ENCODE results near the gene TEAD1.
"Not testable (repeated sequence)": the region's sequence is repeated elsewhere in the genome, so short reads cannot be mapped to it uniquely, and the experiment has no call there.

TEAD1 gene

DNA sequence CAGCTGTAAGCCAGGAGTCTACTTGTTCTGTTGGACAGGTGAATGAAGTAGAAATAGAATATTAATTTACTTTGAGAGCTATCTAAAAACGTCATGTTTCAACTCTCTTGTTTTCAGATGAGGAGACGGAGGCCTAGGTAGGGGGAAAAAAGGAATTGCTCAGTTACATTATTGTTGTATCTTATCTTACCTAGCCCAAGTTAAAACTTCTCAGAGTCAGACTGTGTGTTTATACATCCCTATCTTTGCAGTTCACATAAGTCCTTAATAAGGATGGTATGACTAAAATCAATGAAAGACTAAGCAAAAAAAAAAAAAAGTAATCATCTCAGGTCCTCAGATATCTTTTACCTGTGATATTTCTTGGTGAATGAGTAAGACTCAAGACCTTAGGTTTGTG is 62.8 kb downstream of the TEAD1 start:
- DNase-seq (ENCODE audit: low spot score) = no peak

DNA sequence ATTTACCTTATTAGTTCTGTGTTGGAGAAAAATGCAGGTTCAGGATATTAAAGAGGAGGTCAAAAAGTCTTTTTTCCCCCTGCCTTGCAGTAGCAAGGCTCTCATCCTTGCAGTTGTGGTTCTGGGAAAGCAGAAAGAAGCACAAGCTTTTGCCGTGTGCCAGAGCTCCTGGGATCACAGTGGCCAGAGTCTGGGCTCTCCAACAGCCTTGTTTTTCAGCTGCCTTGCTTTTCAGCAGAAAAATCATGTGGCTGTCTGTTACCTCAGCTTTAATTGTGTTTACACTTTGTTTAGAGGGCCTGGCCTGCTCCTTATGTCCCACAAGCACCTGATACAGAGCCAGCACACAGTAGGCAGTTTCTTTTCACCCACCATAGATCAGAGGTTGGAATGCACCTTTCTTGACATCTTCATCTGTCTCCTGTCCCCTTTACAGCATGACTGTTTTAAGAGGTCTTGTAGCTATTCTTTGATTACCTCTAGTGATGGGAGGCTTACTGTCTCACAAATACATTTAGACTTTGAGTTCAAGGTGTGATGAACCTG is 67.5 kb downstream of the TEAD1 start:
- no peak for DNase-seq (ENCODE audit: low spot score)

DNA sequence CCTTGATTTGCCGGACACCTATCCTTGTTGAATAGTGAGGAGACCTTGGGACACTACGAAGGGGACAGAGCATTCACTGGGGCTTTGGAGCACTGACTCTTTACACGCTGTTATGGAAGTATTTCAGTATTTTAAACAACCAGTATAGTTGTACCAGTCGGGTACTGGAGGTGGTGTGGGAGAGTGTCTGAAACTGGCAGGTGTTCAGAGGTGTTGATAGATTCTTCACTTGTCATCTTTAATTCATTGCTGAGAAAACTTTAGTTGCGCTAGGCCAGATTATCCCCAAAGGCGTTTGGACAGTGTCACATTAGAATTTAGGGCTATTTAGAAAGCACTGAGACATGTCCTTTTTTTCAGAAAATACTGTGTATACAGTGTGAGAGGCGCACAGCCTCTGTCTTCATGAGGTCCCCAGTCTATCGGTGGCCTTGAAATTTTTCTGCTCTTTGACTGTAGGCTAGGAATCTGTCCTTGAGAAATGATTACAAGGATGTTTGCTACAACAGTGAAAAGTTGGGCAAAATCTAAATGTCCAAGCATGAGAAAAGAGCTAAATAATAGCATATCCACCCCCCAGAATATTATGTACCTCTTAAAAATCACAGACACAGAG is 69.7 kb downstream of the TEAD1 start:
- DNase-seq (ENCODE audit: low spot score) = no peak

DNA sequence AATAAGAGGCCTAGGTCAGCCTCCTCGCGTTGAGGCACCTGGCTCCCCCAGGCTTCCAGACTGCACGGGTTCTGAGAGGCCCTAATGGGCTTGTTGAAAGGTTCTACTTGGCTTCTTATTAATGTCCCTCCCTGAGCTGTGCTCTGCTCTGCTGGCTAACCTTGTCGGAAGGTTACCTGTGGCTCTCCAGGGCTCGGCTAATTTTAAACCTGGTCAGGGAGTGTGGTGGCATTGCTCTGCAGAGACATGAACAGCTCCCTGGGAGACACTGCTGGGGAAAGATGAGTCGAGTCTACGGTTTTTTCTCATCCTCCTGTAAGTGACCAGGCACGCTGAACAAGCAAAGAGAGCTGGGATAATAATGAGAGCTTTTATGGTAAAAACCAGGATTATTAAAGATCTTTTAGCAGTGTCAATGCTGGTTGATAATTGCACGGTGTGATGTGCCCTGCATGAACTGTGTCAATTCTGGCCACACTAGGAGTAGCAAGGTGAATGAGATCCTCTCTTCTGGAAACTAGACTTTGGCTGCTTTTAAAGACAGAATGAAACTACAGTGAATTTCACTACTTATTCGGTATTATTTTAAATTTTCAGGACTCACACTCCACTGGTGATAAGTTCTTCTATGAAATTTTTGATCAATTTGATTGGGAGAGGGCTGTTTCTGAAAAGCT is 70.7 kb downstream of the TEAD1 start:
- peak; percentile 82 for DNase-seq (ENCODE audit: low spot score)

DNA sequence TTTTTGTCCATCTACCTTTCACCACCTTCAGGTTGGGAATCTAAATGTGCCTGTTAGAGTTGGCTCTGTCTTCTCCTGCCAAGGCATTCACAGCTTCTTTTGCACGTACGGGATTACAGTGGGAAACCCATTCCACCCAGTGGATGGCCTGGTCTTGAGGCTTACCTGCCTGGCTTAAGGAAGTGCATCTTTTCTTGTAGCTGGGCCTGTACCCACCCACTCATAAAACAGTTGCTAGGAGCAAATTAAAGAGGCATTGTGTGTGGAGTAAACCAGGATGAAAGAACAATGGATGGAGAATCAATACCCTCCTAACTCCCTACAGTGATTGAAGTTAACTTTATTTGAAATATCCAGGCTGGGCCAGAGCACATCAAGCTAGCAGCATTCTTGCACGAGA is 71.6 kb downstream of the TEAD1 start:
- DNase-seq (ENCODE audit: low spot score) = no peak

DNA sequence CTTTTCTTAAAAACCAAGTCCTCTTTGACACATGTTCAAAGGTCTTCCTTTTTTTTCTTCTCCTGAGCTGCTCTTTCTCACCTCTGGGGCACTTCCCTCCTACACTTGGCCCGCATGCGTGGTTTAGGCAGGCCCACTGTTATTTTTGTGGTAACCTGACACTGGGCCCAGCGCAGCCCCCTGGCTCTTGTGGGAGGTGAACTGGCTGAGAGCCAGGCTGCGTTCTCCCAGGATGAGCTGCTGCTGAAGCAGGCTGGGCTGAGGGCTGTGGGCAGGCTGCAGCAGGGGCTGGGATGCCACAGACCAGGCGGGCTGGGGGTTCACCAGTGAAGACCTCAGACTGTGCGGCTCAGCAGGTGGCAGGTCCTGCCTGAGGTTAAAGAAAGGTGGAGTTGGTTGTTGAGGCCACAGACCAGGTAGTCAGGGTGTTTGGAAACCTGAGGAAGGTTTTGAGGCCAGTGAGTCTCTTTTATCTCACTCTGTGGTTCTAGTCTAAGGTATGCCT is 72.4 kb downstream of the TEAD1 start:
- DNase-seq (ENCODE audit: low spot score) = peak; percentile 91

DNA sequence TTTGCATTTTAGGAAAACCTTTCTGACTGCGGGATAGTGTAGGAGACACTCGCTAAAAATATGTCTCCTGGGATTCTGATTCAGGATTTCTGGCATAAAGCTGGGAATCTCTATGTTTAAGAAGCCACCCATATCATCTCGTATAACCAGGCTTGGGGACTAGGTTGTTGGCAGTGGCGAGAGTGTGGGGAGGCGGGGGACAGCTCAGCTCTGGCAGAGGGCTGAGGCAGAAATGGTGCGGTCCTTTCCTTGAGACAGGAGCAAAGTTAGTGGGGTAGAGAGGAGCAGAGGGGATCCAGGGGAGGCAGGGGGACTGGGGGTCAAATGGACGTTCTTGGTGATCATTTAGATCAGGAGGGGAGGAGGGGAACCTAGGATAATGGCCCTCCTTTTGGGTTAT is 74.3 kb downstream of the TEAD1 start:
- no peak for DNase-seq (ENCODE audit: low spot score)

DNA sequence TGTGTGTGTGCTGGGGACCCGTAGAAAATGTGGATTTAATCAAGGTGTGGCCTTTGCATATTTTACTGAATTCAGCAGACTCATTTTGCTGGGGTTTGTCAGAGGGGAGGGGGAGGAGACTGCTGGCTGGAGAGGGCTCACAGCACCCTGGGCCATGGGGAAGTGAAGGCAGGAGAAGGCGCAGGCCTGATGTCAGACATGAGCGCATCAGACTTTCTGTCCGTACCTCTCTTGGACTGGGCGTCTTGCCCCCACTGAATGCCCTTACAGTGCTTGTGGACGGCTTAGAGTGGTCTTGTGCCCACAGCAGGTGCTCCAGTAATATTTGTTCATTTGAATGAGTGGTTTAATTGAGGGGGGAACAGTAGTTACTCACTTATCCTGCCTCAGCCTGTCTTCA is 75.2 kb downstream of the TEAD1 start:
- DNase-seq (ENCODE audit: low spot score) = no peak

DNA sequence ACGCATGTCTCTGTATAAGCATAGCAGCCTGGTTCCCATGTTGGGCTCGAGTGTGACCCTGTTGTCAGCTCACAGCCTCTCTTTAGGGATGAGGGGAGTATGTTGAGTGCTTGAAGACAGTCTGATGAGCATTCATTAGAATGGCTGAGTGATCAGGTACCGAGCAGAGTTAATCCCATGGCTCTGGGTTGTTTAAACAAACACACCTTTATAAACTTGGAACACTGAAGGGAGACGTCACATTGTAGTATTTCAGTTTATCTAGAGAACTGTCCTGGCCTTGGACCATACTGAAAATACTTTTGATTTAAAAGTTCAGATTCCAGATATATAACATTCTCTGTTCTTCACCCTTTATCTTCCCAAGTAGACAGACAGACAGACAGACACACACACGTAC is 76.0 kb downstream of the TEAD1 start:
- no peak for DNase-seq (ENCODE audit: low spot score)

DNA sequence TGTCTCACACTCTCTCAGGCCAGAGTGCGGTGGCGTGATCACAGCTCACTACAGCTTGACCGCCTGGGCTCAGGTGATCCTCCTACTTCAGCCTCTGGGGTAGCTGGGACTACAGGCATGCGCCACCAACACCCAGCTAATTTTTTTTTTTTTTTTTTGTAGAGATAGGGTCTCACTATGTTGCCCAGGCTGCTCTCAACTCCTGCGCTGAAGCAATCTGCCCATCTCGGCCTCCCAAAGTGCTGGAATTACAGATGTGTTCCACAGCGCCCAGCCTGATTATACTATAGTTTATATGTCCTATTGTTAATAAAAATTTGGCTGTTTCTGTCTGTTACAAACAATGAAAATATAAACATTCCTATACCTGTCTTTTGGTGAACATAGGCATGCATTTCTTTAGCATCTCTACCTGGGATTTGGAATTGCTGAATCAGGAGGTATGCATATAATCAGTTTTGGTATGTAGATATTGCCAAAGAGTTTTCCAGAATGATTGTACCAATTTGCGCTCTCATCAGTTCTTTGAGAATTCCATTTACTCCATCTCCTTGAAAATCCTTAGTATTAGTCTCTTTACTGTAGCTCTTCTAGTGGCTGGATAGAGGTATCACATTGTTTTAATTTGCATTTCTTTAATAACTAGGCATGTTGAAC is 78.8 kb downstream of the TEAD1 start:
- no peak for DNase-seq (ENCODE audit: low spot score)

DNA sequence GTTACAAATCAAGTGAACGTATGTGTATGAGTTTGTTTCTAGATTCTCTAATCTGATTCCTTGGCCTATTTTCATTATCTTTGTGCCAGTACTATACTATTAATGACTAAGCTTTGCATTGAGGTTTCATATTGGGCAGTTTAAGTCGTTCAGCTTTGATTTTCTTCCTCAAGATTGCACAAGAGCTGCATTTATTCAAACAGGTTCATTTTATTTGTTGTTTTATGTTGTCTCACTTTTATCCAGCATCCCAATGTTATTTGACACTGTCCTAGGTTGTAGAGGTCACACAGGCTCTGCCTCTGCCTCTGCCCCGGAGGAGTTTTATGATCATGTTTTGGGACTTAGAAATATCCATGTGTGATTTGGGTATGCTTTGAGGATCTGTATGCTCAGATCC is 79.8 kb downstream of the TEAD1 start:
- no peak for DNase-seq (ENCODE audit: low spot score)

DNA sequence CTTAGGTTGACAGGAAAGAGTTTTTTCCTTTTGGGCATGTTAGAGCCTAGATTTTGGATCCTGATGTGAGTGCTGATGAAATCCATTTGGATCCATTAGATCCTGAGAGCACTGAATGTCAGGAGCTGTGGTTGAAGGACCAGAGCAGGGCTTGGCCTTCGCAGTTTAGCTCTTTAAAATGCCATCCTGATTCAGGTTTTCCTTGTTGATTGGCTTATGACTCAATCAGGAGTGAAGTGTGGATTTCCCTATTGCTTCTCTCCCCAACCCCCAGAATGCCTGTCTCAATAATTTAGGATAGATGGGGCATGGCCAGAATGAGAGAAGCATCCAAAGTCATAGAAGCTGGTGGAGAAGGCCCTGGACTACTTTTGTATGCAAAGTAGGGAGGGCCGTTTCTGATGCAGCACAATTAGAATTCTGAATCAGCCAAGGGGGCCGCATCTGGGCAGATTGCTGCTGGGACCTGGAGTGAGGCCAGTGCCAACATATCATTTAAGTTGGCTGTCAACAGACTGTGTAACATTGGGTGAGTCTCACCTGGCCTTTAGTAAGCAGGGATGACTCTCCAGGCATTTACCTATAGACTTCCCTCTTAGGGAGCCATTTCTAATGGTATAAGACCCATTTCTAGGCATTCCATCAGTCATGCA is 80.5 kb downstream of the TEAD1 start:
- DNase-seq (ENCODE audit: low spot score) = peak; percentile 27

DNA sequence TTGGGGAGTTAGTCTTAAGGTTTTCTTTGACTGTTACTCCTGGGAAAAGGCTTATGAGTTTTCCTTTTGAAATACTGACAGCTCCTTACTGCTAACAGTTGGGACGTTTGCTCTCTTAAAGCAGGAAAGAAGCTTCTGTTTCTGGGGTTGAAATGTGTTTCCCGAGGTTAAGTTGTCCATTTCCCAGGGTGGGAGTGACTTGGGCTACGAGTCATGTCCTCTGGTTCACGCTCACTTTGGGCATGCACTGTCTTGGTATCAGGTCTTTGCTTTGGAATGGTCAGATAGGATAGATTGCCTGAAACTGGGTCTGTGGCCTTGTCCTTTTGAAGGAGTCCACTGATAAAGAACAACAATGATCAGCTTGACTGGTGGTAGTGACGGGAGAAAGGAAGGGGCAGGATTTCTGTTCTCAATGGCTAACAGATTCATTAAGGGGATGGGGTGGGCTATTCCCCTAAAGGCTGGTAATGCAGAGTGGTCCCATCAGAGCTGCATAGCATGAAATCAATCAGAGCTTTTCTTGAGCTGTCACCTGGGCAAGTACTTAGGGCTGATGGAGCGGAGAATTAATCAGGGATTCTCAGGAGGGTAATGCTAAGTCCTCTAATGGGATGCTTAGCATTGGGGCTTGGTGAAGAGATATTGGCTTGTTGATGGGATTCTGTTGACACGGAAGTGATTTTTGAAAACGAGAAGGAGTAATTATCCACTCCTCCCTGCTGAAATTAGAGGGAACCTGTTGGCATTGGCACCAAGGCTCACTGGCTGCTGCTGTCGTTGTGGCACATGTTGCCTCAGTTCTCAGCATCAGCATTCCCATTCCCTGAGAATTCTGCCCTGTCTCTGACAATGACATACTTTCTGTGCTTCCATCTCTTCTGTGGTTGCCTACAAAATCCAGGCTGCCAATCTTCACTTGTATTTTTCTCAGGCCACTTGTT is 81.6 kb downstream of the TEAD1 start:
- peak; percentile 43 for DNase-seq (ENCODE audit: low spot score)

DNA sequence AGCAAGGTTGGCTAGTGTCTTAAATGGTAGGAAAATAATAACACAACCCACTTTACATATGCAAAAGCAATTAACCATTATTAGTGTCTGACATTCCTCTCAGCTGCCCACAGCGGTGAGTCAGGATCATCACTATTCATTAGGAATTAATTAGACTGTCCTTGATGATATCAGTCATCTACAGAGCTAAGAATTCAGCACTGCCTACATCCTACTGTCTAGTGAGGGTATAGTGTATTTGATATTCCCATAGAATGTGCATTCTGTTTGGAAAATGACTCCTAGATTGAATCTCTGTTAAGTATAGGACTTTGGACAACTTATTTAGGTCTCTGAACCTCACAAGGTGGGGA is 82.2 kb downstream of the TEAD1 start:
- DNase-seq (ENCODE audit: low spot score) = no peak

DNA sequence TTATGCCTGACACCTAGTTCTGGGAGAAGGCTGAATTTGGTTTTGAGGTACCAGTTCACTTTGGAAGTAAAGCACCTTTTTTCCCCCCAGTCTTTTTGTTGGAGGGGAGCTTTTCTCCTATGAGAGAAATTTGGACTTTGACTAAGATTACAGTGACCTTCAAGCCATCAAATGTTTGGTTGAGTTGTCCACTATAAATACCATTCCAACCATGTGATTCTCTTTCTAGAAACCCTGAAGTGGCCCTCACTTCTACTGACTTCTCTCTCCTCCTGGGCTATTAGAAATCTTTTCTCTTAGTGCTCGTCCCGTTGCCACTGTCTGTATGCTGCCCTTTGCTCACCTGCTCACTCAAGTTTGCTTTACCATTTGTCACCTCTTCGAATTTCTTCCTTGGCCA is 82.6 kb downstream of the TEAD1 start:
- DNase-seq (ENCODE audit: low spot score) = no peak

DNA sequence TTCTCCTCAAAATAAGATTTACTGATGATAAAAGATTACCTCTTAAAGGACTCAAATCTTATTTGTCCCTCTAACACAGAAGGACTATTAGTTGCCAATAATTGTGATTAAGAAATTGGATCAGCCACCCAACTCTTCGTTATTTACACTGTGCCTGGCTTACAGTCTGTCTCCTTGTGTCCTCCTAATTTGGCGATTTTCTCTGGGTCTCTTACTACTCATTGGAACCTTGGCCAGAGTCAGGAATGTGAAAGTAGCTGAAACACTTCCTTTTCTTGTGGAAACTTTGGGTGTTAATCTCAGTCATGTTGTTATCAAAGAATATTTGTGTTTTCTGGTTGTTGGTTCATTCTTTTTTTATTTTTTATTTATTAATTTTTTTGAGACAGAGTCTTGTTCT is 83.2 kb downstream of the TEAD1 start:
- no peak for DNase-seq (ENCODE audit: low spot score)

DNA sequence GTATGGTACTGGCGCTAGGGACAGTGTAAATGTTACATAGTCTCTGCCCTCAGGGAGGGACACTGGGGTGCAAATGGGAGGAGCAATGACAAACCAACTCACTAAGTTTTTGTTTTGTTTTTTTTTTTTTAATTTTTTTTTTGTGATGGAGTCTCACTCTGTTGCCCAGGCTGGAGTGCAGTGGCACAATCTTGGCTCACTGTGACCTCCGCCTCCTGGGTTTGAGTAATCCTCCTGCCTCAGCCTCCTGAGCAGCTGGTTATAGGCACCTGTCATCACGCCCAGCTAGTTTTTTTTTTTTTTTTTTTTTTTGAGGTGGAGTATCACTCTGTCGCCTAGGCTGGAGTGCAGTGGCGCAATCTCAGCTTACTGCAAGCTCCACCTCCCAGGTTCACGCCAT is 83.9 kb downstream of the TEAD1 start:
- not testable (repeated sequence) for DNase-seq (ENCODE audit: low spot score)

DNA sequence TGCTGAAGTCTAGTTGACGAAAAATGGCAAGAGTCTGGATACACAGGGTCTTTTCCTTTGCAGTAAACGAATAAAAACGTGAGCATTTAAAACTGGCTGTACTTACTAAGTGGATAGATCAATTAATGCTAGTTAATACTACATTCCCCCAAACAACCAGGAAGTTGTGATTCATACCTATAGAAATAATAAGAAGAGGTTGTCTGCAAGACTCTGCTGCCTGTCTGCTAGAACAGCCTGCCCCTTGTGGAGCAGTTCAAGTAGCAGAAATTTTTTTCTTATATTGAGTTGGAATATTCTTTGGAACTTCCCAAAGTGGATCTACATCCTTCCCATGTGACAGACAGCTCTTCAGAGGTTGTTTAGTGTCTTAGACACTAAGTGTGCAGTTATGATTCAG is 86.8 kb downstream of the TEAD1 start:
- peak; percentile 54 for DNase-seq (ENCODE audit: low spot score)

DNA sequence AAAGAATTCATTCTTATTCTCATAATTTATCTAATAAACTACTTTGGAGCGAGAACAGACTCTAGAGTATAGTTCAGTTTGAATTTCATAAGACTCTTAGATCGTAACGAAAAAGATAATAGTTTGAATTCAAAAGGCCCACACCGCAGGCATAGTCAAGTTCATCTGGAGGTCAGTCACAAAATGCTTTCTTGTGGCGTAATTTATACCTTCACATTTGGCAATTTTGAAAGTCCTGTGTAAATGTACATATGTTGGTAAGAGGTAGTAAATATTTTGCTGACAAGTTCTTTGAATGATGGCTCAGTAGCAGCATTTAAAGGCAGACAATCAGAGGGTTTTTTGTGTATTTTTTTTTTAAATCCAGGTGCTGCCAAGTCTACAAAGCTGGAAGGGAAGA is 88.1 kb downstream of the TEAD1 start:
- no peak for DNase-seq (ENCODE audit: low spot score)

DNA sequence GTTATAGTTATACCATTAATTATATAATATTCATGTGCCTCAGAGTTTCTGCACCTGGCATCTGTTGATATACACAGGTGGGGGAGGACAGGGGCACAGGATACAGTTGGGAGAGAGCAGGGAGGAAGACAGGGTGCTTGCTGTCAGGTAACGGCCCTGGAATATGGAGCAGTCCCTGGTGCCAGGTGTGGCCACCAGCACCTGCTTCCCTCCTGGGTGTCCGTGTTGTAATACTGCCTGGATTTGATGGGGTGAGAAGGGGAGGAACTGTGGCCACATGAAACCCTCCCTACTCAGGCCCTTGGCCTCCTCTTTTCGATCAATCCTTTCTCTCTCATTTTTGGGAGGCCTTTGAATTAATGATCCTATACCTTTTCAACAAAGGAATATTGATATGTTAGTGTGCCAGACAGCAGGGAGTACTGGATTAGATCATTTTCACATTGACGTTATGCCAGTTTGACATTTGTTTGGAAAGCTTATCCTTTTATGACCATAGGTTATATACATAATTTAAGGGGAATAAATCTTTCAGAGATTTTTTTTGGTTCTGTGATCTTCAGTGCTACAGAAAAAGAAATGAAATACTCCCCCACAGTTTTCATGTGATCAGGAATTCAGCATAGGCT is 88.6 kb downstream of the TEAD1 start:
- DNase-seq (ENCODE audit: low spot score) = no peak

Data from kidney tubule cell (primary cell).